Activated CD8-positive, alpha-beta memory T cell treated with anti-CD3 and anti-CD28 coated beads, Interleukin-2, amount 50 U/mL, for 48 hours (primary cell): Measurements from ENCODE around the gene PRCC.

Experiments used
- DNase-seq: peaks from one replicate; pipeline ENCODE4 v3.0.0-alpha.2; 2020

The PRCC gene

DNA sequence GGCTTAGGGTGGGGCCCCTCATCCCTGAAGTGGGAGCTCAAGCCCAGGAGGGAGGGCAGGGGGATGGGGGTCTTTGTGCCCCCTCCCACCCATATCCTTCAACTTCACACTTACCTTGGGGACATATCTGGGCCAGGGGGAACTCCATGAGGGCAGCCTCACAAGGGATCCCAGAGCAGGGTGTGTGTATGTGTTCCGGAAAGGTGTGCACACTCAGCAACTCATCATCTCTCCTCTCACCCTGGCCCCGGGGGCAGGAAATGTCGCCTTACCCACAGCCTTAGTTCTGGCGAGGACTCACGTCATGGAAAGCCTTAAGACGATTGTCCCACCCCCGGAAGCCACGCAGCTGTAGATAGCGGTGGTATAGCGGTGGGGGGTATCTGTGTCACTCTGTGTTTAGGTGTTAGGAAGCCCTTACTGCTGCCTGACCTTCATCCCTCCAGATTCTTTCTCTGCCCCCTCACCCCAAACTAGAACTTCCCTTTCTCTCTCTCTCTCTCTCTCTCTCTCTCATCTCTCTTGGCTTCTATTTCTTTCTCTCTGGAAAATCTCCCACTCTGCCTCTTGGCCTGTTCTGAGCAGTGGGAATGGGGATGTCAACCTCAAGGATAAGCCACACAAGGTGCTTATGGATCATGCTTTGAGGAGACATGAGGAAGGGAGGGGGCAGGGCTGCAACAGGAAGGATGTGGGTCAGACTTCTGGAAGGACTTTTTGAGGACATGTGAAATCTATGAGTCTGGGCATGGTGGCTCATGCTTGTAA, 49.4 kb downstream of the PRCC start, which contains the start of gene SH2D2A:
Gene SH2D2A (minus strand): TSS at position 288 of the 768 bp plus-strand sequence. CDS start 140 bp downstream, at position 148.
- peak; percentile 93 for DNase-seq

DNA sequence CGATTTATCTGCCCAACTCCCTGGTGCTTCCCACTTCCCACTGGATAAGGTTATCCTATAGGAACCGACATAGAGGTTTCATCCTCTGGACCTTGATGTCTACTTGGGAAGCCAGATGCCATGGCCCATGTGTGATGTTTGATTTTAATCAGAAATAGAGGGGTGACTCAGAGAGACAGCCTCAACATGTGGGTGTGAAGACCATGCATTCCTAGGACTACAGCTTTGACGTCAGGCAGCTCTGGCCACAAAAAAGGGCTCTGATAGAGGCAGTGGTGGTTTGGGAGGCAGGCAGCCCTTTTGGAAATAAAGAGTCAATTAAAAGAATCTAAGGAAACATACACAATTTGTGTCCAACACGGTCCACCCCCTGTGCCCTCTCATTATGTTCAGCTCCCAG, 54.5 kb downstream of the PRCC start:
- DNase-seq = no peak

DNA sequence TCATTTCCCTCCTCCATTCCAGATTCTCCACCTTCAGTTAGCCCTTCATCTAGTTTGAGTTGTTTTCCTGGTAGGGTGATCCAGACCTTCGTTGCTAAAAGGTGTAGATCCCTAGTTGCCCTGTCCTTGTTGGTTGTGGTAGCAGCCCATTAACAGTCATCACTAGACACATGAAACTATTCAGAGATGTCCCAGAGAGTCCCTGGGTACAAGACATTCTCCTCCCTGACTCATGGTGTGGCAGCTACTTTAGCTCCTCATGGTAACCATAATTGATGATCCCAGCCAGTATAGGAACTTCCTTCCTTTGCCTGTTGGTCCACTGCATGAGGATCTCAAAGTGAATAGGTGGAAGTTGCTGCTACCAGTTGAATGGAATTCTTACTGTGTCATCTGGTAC, 55.3 kb downstream of the PRCC start:
- no peak for DNase-seq

DNA sequence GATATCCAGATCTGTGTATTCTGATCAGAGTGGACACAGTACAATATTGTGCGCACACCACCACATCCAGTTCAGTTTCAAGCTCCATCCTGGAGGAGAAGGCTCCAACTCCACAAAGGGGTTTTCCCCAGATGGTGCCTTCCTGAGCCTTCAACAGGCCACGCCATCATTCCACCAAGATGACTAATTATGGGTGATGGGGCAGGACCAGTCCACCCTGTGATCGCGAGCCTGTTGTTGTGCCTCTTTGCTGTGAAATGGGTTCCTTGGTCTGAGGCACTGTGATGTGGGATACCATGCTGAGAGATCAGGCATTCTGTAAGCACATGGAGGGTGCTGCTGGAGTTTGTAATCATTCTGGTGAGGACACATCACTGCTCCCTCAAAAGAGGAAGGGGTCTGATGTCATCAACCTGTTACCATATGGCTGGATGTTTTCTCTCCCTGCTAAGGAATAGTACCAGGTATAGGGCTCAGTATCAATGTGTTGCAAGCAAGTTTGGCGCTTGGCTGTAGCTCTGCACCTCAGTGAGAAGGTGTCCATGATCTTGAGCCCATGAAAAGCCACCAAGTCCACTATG, 56.0 kb downstream of the PRCC start:
- DNase-seq = no peak

DNA sequence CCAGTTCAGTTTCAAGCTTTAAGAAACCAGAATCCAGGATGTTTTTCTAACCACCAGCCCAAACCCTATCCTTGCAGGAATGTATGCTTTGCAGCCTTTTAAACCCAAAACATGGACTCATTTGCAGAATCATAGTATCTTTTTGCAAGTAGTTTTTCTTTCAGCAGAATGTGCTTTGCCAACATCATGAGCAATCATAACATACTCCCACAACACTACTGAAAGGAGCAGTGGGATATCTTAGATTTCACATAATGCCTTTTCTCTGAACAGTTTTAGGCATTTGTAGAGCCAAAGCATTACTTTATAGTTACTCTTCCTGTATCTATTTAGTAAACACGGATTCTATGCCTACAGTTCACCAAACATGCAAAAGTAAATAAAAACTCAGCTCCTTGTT, 59.3 kb downstream of the PRCC start:
- DNase-seq = no peak

GRCh38 chr1:156828400-156829124, 61.2 kb downstream of the PRCC start:
- no peak for DNase-seq

DNA sequence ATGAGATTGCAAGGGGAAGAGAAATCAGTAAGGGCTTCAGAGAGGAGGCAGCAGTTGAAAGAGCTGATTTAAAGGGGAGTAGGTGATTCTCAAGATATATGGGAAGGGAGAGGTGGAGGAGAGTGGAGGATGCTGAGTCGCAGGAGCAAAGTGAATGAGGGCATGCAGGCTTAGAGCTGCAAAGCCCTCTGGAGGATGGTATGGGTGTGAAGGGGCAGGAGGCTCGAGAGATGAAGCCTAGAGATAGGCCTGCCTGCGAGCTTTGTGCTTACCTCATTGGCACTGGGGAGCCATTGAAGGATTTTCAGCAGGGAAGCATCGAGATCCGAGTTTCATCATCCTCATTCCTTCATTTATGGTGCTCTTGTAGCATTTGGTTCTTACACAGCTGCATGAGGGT, 65.1 kb downstream of the PRCC start:
- DNase-seq = no peak

- DNase-seq = no peak
These were observed 66.3 kb downstream of the PRCC start for GRCh38 chr1:156833603-156834002.

DNA sequence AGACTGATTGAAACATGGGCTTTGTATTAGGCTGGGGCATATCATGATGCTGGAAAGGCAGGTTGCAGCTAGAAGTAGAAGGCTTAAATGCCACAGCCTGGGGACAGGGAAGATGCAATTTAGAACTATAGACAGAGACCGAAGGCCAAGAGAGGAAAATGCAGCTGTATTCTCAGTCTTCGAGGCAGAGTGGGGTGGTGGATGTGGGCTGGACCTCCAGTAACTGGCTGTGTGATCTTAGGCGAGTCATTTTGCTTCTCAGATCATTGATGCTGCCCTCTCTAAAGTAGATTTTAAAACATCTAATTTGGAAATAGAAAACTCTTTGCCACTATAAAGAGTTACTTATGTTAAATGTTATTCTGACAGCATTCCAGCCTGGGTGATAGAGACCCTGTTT, 67.0 kb downstream of the PRCC start:
- DNase-seq = no peak

- DNase-seq = peak; percentile 74
These were observed 68.8 kb downstream of the PRCC start for GRCh38 chr1:156836041-156836654.

GRCh38 chr1:156836892-156837291, 69.6 kb downstream of the PRCC start:
- no peak for DNase-seq

DNA sequence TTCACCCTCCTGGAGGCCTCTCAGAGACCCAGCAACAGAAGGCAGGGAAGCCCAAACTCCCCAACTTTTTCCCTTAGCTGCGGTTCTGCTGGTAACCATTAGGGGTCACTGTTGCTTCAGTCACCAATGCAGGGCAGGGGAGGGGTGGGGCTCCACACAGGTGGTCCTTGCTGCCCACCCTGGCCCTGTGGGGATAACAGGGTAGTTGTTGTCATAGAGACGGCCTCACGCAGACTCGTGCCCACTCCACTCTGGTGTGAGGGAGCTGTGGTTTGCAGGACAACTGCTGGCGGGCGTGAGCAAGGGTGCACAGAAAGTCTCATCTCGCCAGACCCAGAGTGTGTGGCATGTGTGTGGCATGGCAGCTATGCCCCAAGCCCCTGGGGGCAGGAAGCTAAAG, 71.6 kb downstream of the PRCC start:
- no peak for DNase-seq

GRCh38 chr1:156839426-156840109, 72.2 kb downstream of the PRCC start:
- no peak for DNase-seq

DNA sequence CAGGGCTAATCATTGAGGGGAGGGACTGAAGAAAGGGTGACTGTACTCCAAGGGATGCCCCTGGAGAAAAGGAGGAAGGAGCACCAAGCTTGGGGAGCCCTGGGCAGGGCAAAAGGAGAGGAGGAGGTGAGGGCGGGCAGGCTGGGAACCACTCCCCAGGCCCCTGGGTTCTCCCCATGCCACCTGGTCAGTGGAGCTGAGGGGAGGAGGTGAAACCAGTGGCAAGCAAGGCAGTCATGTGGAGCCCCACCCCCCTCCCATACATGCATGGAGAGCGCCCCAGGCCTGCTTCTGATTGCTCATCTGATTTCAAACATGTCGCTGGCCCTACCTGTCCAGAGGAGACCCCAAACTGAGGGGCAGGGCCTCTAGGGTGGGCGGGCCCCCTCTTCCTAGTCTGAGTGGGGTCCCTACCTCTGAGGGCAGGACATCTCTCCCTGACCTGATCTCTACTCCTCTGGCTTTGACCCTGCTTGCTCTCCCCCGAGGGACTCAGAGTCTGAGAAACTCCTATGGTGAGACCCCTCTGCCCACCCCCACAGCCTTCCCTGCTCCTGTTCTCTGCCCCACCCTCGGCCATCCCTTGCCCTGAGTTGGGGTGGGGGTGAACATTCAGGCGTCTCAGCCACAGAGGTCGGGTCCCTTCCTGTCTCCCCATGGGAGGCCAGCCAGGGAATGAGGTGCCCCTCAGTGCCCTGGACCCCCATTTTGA, 73.0 kb downstream of the PRCC start:
- no peak for DNase-seq

DNA sequence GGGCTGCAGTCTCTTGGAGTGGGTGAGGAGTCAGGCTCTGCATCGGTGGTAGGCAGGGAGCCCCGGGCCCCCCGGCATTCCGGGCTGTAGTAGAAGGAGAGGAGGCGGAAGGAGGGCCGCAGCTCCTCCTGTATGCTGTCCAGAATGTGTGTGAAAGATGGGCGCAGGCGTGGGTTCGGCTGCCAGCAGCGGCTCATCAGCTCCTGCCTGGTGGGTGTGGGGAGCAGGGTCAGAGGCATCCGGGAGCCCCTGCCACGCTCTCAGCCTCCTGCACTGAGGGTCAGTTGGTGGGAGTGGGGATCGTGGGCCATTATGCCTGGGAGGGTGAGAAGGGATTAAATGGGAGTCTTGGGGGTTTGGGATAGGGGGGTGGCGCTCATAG, 73.6 kb downstream of the PRCC start:
- DNase-seq = no peak

DNA sequence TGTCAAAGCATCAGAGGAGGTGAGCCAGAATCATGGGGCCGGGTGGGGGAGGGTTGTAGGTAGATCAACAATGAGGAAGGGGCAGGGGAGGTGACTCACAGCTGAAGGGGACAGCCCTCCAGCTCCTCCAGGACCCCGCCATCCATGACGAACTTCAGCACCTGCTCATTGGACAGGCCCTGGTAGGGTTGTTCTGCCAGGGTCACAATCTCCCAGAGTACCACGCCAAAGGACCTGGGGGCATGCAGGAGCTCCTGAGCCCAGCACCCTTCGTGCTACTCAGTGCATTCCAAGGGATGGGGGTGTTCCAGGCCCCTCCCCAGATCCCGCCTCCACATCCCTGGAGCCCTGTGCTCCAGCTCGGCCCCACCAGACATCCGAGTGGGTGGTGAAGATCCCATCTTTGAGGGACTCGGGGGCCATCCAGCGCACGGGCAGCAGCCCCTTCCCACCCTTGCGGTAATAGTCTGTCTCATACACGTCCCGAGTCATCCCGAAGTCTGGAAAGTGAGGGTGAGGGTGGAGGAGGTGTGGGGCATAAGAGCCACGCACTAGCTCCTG, 74.0 kb downstream of the PRCC start:
- DNase-seq = no peak

DNA sequence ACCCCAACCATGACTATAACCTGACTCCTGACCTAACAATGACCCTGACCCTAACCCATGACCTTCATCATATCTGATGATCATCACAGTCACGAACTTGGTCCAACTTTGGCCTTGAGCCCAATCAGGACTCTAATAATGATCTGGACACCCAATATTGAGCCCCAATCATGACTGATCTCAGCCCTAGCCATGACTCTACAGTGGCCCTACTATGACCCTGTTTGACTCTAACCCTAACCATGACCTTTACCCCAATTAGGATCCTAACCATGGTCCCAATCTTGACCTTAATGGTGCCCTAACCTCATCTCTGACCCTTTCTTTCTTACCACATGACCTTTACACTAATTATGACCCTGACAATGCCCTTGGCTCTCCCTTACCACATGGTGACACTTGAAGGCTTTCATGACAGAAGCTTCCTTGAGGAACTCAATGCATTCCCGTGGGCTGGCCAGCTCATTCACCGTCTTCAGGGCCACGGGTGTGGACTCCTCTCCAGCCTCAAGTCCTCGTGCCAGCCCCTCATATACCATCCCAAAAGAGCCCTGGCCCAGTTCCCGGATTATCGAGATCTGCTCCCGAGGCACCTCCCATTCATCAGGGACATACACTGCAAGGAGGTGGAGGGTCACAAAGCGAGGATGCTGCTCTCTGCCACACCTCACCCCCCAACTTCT, 75.4 kb downstream of the PRCC start:
- DNase-seq = no peak

- no peak for DNase-seq
These were observed 76.8 kb downstream of the PRCC start for GRCh38 chr1:156844102-156844501.

- no peak for DNase-seq
These were observed 77.3 kb downstream of the PRCC start for GRCh38 chr1:156844638-156845037.

GRCh38 chr1:156845055-156845952, 78.0 kb downstream of the PRCC start:
- DNase-seq = peak; percentile 71
